ENCODE data around the gene DOCK6. TPM values are rescaled to one million over a fixed set of nuclear protein-coding genes. Genes with fewer than 3 reads are reported as not detected.

The DOCK6 gene
- total RNA-seq, 1 experiment from 2014 or later = 29.4 TPM

DNA sequence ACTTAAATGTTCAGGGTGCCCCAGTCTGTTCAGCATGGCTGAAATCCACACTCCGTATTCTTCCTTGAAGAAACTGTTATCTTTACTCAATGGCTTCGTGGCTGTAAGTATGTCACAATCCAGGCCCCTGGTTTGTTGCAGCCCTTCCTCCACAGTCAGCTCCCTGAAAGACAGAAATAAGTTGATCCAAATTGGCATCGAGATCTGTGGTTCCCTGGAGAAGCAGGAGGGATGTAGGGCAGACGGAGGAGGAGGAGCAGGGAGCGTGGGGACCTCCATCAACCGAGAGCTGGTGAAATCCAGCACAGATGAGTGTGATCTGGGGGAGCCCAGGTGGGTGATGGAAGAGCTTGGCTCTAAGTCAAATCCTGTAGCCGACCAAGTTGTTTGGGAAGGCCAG, 33.9 kb upstream of the DOCK6 start:
- POLR2A ChIA-PET (ENCODE audit: unreplicated experiment) = no interaction called here
- Histone ChIP-seq H3K4me1 (ENCODE audit: insufficient read depth, low read length) (peaks cover 7% of the 10 kb centered on the region), H3F3A (ENCODE audit: low read length, unreplicated experiment) (no peaks in the 10 kb centered on the region), H3K27ac (ENCODE audit: low read length) (no peak overlapping the region), H3K4me2 (ENCODE audit: low read length) (no peak overlapping the region), H3K36me3 (ENCODE audit: low read depth, low read length) (no peaks in the 10 kb centered on the region), H4K20me1 (ENCODE audit: low read length) (no peaks in the 10 kb centered on the region), H3K9me2 (replicated peaks; ENCODE audit: low read length) (no peaks in the 10 kb centered on the region), H3K4me3 (ENCODE audit: low read length) (no peak overlapping the region), H3K27me3 (ENCODE audit: low read length) (no peaks in the 10 kb centered on the region), H3K9me3 (ENCODE audit: low read length) (no peaks in the 10 kb centered on the region), H3K9ac (ENCODE audit: low read length) (no peak overlapping the region), H2AFZ (ENCODE audit: low read length) (no peak overlapping the region), H3K79me2 (ENCODE audit: low read length) (no peaks in the 10 kb centered on the region)
- ATAC-seq (no peak), DNase-seq (no peak)
- TF ChIP-seq, protein P1, sequence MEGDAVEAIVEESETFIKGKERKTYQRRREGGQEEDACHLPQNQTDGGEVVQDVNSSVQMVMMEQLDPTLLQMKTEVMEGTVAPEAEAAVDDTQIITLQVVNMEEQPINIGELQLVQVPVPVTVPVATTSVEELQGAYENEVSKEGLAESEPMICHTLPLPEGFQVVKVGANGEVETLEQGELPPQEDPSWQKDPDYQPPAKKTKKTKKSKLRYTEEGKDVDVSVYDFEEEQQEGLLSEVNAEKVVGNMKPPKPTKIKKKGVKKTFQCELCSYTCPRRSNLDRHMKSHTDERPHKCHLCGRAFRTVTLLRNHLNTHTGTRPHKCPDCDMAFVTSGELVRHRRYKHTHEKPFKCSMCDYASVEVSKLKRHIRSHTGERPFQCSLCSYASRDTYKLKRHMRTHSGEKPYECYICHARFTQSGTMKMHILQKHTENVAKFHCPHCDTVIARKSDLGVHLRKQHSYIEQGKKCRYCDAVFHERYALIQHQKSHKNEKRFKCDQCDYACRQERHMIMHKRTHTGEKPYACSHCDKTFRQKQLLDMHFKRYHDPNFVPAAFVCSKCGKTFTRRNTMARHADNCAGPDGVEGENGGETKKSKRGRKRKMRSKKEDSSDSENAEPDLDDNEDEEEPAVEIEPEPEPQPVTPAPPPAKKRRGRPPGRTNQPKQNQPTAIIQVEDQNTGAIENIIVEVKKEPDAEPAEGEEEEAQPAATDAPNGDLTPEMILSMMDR (conservative IDR thresholded peaks at IDR 0.05; ENCODE audit: low read depth, low read length) = no peak
- TF ChIP-seq EZH2phosphoT487 (IDR thresholded peaks at IDR 0.05; ENCODE audit: borderline replicate concordance, low read length) (no peak), EZH2 (IDR thresholded peaks at IDR 0.05; ENCODE audit: low read length, unreplicated experiment) (no peak)
- no TSS peak for BruUV-seq (replicated peaks)
- CTCF ChIA-PET = no interaction called here
- intact Hi-C loops (cut with micrococcal nuclease) = no loop called here

DNA sequence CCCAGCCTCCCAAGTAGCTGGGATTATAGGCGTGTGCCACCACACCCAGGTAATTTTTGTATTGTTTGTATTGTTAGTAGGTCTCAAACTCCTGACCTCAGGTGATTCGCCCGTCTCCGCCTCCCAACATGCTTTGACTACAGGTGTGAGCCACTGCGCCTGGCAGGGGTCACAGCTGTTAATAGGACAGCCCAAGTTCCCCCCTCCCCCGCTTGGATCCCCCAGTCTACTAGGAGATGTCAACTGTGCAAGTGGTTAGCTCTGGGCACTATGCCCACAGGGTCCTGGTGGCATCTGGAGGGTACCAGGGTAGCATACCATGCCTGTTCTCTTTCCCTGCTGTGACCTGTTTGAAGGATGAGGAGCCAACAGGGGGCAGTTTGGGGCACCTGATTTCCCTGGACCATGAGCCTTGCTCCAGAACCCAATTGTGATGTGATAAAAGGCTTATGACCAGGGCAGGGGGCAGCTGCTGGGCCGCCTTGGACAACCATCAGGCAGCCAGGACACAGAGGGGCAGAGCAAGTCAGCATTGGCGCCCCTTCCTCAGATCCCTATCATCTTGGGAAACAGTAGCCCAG, 33.4 kb upstream of the DOCK6 start, which contains the start of gene TSPAN16:
Gene TSPAN16 (plus strand): TSS at position 496 of the 581 bp plus-strand sequence. CDS start 138 bp downstream, outside the sequence.
- H3K27me3 ChIP-seq (ENCODE audit: low read length) = no peaks in the 10 kb centered on the region
- ATAC-seq = no peak
- H3K4me3 ChIP-seq (ENCODE audit: low read length) = no peak within 1 kb of the TSS
- no peak within 1 kb of the TSS for H2AFZ ChIP-seq (ENCODE audit: low read length)
- ChIA-PET POLR2A (ENCODE audit: unreplicated experiment) (no interaction called here), CTCF (interaction anchor here (0.6 kb wide), 1 partner anchor 78 kb away, joined by 3 read pairs; no protein-coding TSS in a partner anchor)
- H3F3A ChIP-seq (ENCODE audit: low read length, unreplicated experiment) = no peaks in the 10 kb centered on the region
- H3K4me2 ChIP-seq (ENCODE audit: low read length) = no peak within 1 kb of the TSS
- no peak for TF ChIP-seq EZH2 (IDR thresholded peaks at IDR 0.05; ENCODE audit: low read length, unreplicated experiment)
- TF ChIP-seq EZH2phosphoT487 (IDR thresholded peaks at IDR 0.05; ENCODE audit: borderline replicate concordance, low read length) = no peak
- TF ChIP-seq, protein P1 (conservative IDR thresholded peaks at IDR 0.05; ENCODE audit: low read depth, low read length) = peak; percentile 38
- DNase-seq = no peak
- H4K20me1 ChIP-seq (ENCODE audit: low read length) = no peaks in the 10 kb centered on the region
- H3K4me1 ChIP-seq (ENCODE audit: insufficient read depth, low read length) = peaks cover 7% of the 10 kb centered on the region
- H3K79me2 ChIP-seq (ENCODE audit: low read length) = no peaks in the 10 kb centered on the region
- H3K27ac ChIP-seq (ENCODE audit: low read length) = no peak within 1 kb of the TSS
- intact Hi-C loops (cut with micrococcal nuclease) = no loop called here
- H3K9ac ChIP-seq (ENCODE audit: low read length) = no peak within 1 kb of the TSS
- H3K9me2 ChIP-seq (replicated peaks; ENCODE audit: low read length) = no peaks in the 10 kb centered on the region
- H3K9me3 ChIP-seq (ENCODE audit: low read length) = no peaks in the 10 kb centered on the region
- BruUV-seq (replicated peaks) = no TSS peak
- no peaks in the 10 kb centered on the region for H3K36me3 ChIP-seq (ENCODE audit: low read depth, low read length)

DNA sequence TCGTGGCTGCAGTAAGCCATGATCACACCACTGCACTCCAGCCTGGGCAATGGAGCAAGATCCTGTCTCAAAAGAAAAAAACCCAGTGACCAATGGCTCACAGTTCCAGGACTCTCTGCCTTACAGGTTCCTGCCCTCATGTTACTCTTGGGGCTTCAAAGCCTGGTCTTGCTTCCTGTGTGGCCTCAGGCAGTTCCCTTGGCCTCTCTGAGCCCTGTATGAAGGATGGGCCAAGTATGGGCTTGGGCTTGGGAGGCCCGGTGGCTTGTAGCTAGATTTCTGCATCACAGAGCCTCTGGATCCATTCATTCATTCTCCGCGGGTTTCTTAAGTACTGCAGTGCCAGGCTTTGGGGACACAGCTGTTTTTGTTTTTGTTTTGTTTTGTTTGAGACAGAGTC, 32.9 kb upstream of the DOCK6 start:
- Histone ChIP-seq H3K36me3 (ENCODE audit: low read depth, low read length) (no peaks in the 10 kb centered on the region), H3K27ac (ENCODE audit: low read length) (no peak overlapping the region), H3K4me1 (ENCODE audit: insufficient read depth, low read length) (peaks cover 7% of the 10 kb centered on the region), H3K9me3 (ENCODE audit: low read length) (no peaks in the 10 kb centered on the region), H3K4me3 (ENCODE audit: low read length) (no peak overlapping the region), H2AFZ (ENCODE audit: low read length) (no peak overlapping the region), H3F3A (ENCODE audit: low read length, unreplicated experiment) (no peaks in the 10 kb centered on the region), H3K79me2 (ENCODE audit: low read length) (no peaks in the 10 kb centered on the region), H3K9ac (ENCODE audit: low read length) (no peak overlapping the region), H4K20me1 (ENCODE audit: low read length) (no peaks in the 10 kb centered on the region), H3K27me3 (ENCODE audit: low read length) (no peaks in the 10 kb centered on the region), H3K4me2 (ENCODE audit: low read length) (no peak overlapping the region), H3K9me2 (replicated peaks; ENCODE audit: low read length) (no peaks in the 10 kb centered on the region)
- ATAC-seq (no peak), DNase-seq (no peak)
- intact Hi-C loops (cut with micrococcal nuclease) = no loop called here
- BruUV-seq (replicated peaks) = no TSS peak
- ChIA-PET POLR2A (ENCODE audit: unreplicated experiment) (no interaction called here), CTCF (interaction anchor here (0.6 kb wide), 1 partner anchor 78 kb away, joined by 3 read pairs; no protein-coding TSS in a partner anchor)
- TF ChIP-seq EZH2phosphoT487 (IDR thresholded peaks at IDR 0.05; ENCODE audit: borderline replicate concordance, low read length) (no peak), EZH2 (IDR thresholded peaks at IDR 0.05; ENCODE audit: low read length, unreplicated experiment) (no peak)
- TF ChIP-seq, protein P1 (conservative IDR thresholded peaks at IDR 0.05; ENCODE audit: low read depth, low read length) = no peak

All from PC-3 (cell line).